Activated CD8-positive, alpha-beta T cell treated with anti-CD3 and anti-CD28 coated beads for 36 hours (primary cell): ENCODE data around the gene SULT1C3. TPM values are rescaled to one million over a fixed set of nuclear protein-coding genes. Genes with fewer than 3 reads are reported as not detected.

Source experiments
- ATAC-seq: fragments of 200-7000 bp; cut with Tn5 transposase; one replicate; pipeline ENCODE4 v1.10.0; 2021; ENCODE audit warnings: mild to moderate bottlenecking, moderate library complexity
- CTCF ChIA-PET: fragments of 350-600 bp; sonication (Branson Sonifier 250); formaldehyde crosslinking; loops from one replicate; lab custom pipeline; 2021; ENCODE audit warnings: antibody characterized with exemption; lab: Charles Lee
- POLR2A ChIA-PET: fragments of 350-600 bp; sonication (Branson Sonifier 250); formaldehyde crosslinking; loops from one replicate; lab custom pipeline; 2021; ENCODE audit warnings: antibody characterized with exemption; lab: Charles Lee
- DNase-seq: peaks from one replicate; pipeline ENCODE4 v3.0.0-alpha.2; 2020
- H3K27ac Mint-ChIP-seq: one replicate; pipeline ENCODE4 v1.8.0; 2021; ENCODE audit warnings: mild to moderate bottlenecking, mixed read lengths
- H3K27me3 Mint-ChIP-seq: one replicate; pipeline ENCODE4 v1.8.0; 2021; ENCODE audit warnings: mixed read lengths
- H3K36me3 Mint-ChIP-seq: one replicate; pipeline ENCODE4 v1.8.0; 2021; ENCODE audit warnings: low read depth, mixed read lengths
- H3K4me1 Mint-ChIP-seq: one replicate; pipeline ENCODE4 v1.8.0; 2021; ENCODE audit warnings: low read depth, mixed read lengths
- H3K4me3 Mint-ChIP-seq: one replicate; pipeline ENCODE4 v1.8.0; 2021; ENCODE audit warnings: mild to moderate bottlenecking, moderate library complexity, mixed read lengths
- H3K9me3 Mint-ChIP-seq: one replicate; pipeline ENCODE4 v1.8.0; 2021; ENCODE audit warnings: mixed read lengths
- intact Hi-C: fragments of 100-400 bp; cut with micrococcal nuclease; formaldehyde crosslinking; loops from one replicate; pipeline ENCODE4 v1.10.0; 2022
- total RNA-seq, 2 experiments: library from RNA; stranded (reverse); gene quantifications; one replicate each; pipeline ENCODE4 v1.2.3, GENCODE V29; 2021
- TF ChIP-seq, protein P1 (sequence below): fragments of 200-600 bp; IDR thresholded peaks from one replicate; pipeline ENCODE4 v1.8.0; 2022; ENCODE audit warnings: antibody characterized with exemption, mild to moderate bottlenecking

The SULT1C3 gene
- total RNA-seq, 2 experiments from 2014 or later = not detected

DNA sequence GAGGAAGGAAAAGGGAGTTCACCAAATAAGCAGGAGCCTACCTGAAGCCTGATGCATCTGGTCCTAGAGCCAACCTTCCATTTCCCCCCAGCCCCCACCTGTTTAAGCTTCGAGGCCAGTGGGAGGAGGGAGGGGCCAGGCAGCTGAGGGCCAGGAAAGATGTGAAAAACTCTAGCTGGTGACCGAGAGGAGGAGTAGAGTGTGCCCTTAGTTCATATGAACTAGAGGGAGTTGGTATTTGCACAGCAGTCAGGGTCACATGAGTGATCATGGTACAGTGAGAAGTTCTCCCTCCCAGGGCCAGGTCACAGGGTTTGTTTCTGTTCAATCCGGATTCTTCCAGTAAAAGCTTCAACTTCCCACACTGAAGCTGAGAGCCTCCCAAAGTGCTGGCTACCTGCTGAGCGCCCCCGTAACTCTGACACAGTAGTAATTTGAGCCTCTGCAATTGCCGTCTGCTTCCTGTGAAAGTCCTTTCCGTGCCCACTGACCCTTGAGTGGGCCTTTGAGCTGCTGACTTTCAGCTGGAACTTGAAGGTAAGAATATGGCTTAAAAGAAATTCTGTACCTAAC lies 48.9 kb downstream of the SULT1C3 start, which contains the start of gene SULT1C2:
Gene SULT1C2, plus strand, starts transcription at position 362 of the 573 bp plus-strand sequence. CDS start 4,773 bp downstream, outside the sequence.
- Mint-ChIP-seq H3K27ac (no peak within 1 kb of the TSS), H3K27me3 (peaks cover 7% of the 10 kb centered on the region), H3K36me3 (no peaks in the 10 kb centered on the region), H3K4me3 (no peak within 1 kb of the TSS), H3K4me1 (no peaks in the 10 kb centered on the region), H3K9me3 (peaks cover 6% of the 10 kb centered on the region)
- ATAC-seq (no peak), DNase-seq (no peak)
- TF ChIP-seq, protein P1, sequence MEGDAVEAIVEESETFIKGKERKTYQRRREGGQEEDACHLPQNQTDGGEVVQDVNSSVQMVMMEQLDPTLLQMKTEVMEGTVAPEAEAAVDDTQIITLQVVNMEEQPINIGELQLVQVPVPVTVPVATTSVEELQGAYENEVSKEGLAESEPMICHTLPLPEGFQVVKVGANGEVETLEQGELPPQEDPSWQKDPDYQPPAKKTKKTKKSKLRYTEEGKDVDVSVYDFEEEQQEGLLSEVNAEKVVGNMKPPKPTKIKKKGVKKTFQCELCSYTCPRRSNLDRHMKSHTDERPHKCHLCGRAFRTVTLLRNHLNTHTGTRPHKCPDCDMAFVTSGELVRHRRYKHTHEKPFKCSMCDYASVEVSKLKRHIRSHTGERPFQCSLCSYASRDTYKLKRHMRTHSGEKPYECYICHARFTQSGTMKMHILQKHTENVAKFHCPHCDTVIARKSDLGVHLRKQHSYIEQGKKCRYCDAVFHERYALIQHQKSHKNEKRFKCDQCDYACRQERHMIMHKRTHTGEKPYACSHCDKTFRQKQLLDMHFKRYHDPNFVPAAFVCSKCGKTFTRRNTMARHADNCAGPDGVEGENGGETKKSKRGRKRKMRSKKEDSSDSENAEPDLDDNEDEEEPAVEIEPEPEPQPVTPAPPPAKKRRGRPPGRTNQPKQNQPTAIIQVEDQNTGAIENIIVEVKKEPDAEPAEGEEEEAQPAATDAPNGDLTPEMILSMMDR = no peak
- POLR2A ChIA-PET = no interaction called here
- intact Hi-C loops = no loop called here
- CTCF ChIA-PET = no interaction called here

DNA sequence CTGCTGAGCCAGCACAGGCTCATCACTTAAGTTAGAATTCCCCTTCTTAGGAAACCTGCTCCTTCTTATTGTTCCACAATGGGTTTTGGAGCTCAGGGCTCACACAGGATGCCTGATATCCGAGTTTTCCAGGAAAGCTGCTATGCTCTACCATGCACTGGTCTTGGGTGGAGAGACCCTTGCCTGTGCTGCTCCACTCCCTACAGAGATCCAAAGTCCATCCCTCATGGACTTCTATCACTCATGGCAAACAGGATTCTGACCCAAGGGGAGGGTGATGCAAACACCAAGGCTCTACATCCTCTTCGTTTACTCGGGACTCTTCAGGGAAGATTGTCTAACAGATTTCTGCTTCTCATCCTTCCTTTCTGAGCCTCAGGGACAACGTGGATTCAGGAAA lies 54.1 kb downstream of the SULT1C3 start:
- no peak for ATAC-seq
- Mint-ChIP-seq H3K27ac (no peak overlapping the region), H3K36me3 (no peaks in the 10 kb centered on the region), H3K27me3 (no peaks in the 10 kb centered on the region), H3K4me1 (no peaks in the 10 kb centered on the region), H3K4me3 (no peak overlapping the region), H3K9me3 (no peaks in the 10 kb centered on the region)
- POLR2A ChIA-PET = no interaction called here
- intact Hi-C loops = no loop called here
- DNase-seq = no peak
- TF ChIP-seq, protein P1 = no peak
- CTCF ChIA-PET = no interaction called here

DNA sequence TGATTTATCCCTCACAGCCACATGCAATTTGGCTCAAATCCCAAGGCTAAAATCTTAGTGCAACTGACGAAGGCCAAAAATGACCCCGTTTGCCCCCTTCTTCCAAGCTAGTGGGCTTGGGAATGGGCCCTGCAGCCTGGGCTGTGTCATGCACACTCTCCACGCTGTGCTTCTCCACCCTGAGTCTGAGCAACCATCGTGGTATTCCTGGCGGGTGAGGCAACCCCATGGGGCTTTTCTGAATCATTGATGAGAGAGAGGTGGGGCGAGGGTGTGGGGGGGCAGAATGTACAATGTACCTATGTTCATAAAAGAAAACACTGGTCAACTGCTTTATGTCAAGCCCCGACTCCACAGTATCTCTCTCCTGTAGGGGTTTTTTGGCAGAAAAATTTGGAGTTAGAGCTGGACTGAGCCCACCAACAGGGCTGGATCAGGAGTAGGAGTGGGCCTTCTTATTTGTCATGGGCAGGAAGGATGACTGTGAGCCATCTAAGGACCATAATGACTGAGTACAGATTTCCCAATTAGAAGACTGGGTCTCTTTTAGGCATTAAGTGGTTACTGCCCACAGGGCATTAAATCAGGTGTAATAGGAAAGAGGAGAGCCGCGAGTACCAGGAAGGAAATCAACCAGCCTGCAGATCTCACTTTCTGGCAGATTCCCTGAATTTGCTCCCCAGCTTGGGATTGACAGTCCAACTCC lies 57.8 kb downstream of the SULT1C3 start:
- H3K4me1 Mint-ChIP-seq = no peaks in the 10 kb centered on the region
- H3K4me3 Mint-ChIP-seq = no peak overlapping the region
- ChIA-PET CTCF (no interaction called here), POLR2A (interaction anchor here (0.8 kb wide), 1 partner anchor 14 kb away, joined by 3 read pairs; no protein-coding TSS in a partner anchor)
- no peaks in the 10 kb centered on the region for H3K9me3 Mint-ChIP-seq
- no peak overlapping the region for H3K27ac Mint-ChIP-seq
- TF ChIP-seq, protein P1 = no peak
- ATAC-seq = no peak
- intact Hi-C loops = no loop called here
- H3K36me3 Mint-ChIP-seq = no peaks in the 10 kb centered on the region
- no peak for DNase-seq
- peaks cover 4% of the 10 kb centered on the region for H3K27me3 Mint-ChIP-seq

DNA sequence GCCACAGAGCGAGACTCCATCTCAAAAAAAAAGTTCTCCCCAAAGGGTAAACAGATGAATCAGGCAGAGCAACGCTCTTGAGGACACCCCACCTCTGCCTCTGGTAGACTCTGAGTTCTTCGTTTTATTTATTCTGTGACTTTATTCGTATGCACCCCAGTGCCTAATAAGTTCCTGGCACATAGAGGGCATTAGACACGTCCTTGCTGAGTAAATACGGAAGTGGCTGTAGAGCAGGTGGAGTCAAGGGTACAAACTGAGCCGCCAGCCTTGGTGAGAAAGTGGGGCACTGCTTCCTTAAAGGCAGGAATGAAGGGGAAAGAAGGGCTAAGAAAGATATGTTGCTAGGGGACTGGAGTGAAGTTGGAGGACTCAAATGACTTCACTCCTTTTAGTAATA lies 61.8 kb downstream of the SULT1C3 start:
- no peak for ATAC-seq
- POLR2A ChIA-PET = no interaction called here

More for the DNA sequence above, 61.8 kb downstream of the SULT1C3 start:
- TF ChIP-seq, protein P1 = no peak
- Mint-ChIP-seq H3K4me3 (no peak overlapping the region), H3K27me3 (peaks cover 4% of the 10 kb centered on the region), H3K27ac (no peak overlapping the region), H3K4me1 (peaks cover 8% of the 10 kb centered on the region), H3K36me3 (no peaks in the 10 kb centered on the region), H3K9me3 (no peaks in the 10 kb centered on the region)
- CTCF ChIA-PET = no interaction called here
- DNase-seq = no peak
- intact Hi-C loops = no loop called here
